Measurements from ENCODE around the gene MTCL1. TPM values are rescaled to one million over a fixed set of nuclear protein-coding genes. Genes with fewer than 3 reads are reported as not detected.

MTCL1 gene
- total and polyA plus RNA-seq, 9 of the 15 experiments (the other 6 are each of a cell fraction or from before 2014, with no cell fraction given): 0.21 to 7.4 (median 3.7) TPM

- FAIRE-seq: no peak
These were observed 141.9 kb downstream of the MTCL1 start for GRCh38 chr18:8847066-8847755.

GRCh38 chr18:8847900-8848299 lies 142.5 kb downstream of the MTCL1 start:
- H3K27me3 ChIP-seq (ENCODE audit: control insufficient read depth in 2 of 2, insufficient read depth in 2 of 2, low read length in 2 of 2): peaks cover 35 to 44% of the 10 kb centered on the region in 2 experiments
- H2AFZ ChIP-seq (ENCODE audit: low read depth, low read length): no peak overlapping the region
- no peak overlapping the region for H3K4me2 ChIP-seq (ENCODE audit: insufficient read depth, low read length)
- H3K36me3 ChIP-seq (ENCODE audit: control insufficient read depth, insufficient read depth, low read length): no peaks in the 10 kb centered on the region
- TF ChIP-seq ZNF668 (CRISPR knock-in tag; IDR thresholded peaks at IDR 0.05) (no peak), SLC30A9 (CRISPR knock-in tag; IDR thresholded peaks at IDR 0.05) (no peak), SP2 (IDR thresholded peaks at IDR 0.05; ENCODE audit: extremely low read depth, low read depth, low read length, poor library complexity, severe bottlenecking) (no peak)
- 4% methylated on average over 5 of the region's 5 CpGs for WGBS (ENCODE audit: insufficient coverage, low coverage, missing lambda C conversion rate)
- in situ Hi-C loops (cut with MboI) (no loop called here), intact Hi-C loops (cut with micrococcal nuclease) (no loop called here)
- no peak for ATAC-seq
- ChIA-PET POLR2A (interaction anchor here (1.0 to 1.3 kb wide), 3 partner anchors 8 to 13 kb away, joined by 3 to 5 read pairs (median 4); no protein-coding TSS in a partner anchor), CTCF (ENCODE audit: low intra/inter-chr PET ratio) (no interaction called here)
- H4K20me1 ChIP-seq (replicated peaks; ENCODE audit: control insufficient read depth, insufficient read depth, low read length): no peaks in the 10 kb centered on the region
- H3K9me1 ChIP-seq (ENCODE audit: control insufficient read depth, insufficient read depth, low read length): no peaks in the 10 kb centered on the region
- FAIRE-seq: no peak
- BruUV-seq (replicated peaks): no TSS peak
- no peak overlapping the region for H3K4me3 ChIP-seq
- no peaks in the 10 kb centered on the region for H3K79me2 ChIP-seq (ENCODE audit: control insufficient read depth, insufficient read depth, low read length)
- DNase-seq (ENCODE audit: extremely low read depth in 1 of 4, low spot score in 3 of 4): no peak
- H3K9ac ChIP-seq (ENCODE audit: insufficient read depth in 1 of 2, low read depth in 2 of 2, low read length in 2 of 2): no peak overlapping the region
- no peaks in the 10 kb centered on the region for H3K9me3 ChIP-seq (replicated peaks; ENCODE audit: control insufficient read depth, insufficient read depth, low read depth, low read length)
- H3K27ac ChIP-seq (ENCODE audit: extremely low read depth, low read depth, low read length): no peak overlapping the region
- H3K4me1 ChIP-seq (replicated peaks in 1 of 2; ENCODE audit: control insufficient read depth in 2 of 2, insufficient read depth in 2 of 2, low read length in 2 of 2): no peaks in the 10 kb centered on the region

More at GRCh38 chr18:8847066-8847755, 141.9 kb downstream of the MTCL1 start:
- ATAC-seq (peak; percentile 39; the same call in 2 of the 3 replicates), DNase-seq (ENCODE audit: extremely low read depth in 1 of 4, low spot score in 3 of 4) (no peak)
- H4K20me1 ChIP-seq (replicated peaks; ENCODE audit: control insufficient read depth, insufficient read depth, low read length): no peaks in the 10 kb centered on the region
- no peak overlapping the region for H3K4me3 ChIP-seq
- no peak overlapping the region for H3K4me2 ChIP-seq (ENCODE audit: insufficient read depth, low read length)
- 1% methylated on average over 6 of the region's 6 CpGs for WGBS (ENCODE audit: insufficient coverage, low coverage, missing lambda C conversion rate)
- in situ Hi-C loops (cut with MboI) (no loop called here), intact Hi-C loops (cut with micrococcal nuclease) (no loop called here)
- no peaks in the 10 kb centered on the region for H3K9me1 ChIP-seq (ENCODE audit: control insufficient read depth, insufficient read depth, low read length)
- no TSS peak for BruUV-seq (replicated peaks)
- no peaks in the 10 kb centered on the region for H3K36me3 ChIP-seq (ENCODE audit: control insufficient read depth, insufficient read depth, low read length)
- TF ChIP-seq NFYB (IDR thresholded peaks at IDR 0.05; ENCODE audit: extremely low read depth, insufficient read length): no peak
- no peak overlapping the region for H2AFZ ChIP-seq (ENCODE audit: low read depth, low read length)
- peaks cover 35 to 51% of the 10 kb centered on the region in 2 experiments for H3K27me3 ChIP-seq (ENCODE audit: control insufficient read depth in 2 of 2, insufficient read depth in 2 of 2, low read length in 2 of 2)
- ChIA-PET POLR2A (interaction anchor here (1.0 kb wide), 1 partner anchor 12 kb away, joined by 5 read pairs; no protein-coding TSS in a partner anchor), CTCF (ENCODE audit: low intra/inter-chr PET ratio) (no interaction called here)
- no peak overlapping the region for H3K27ac ChIP-seq (ENCODE audit: extremely low read depth, low read depth, low read length)
- no peak overlapping the region for H3K9ac ChIP-seq (ENCODE audit: insufficient read depth in 1 of 2, low read depth in 2 of 2, low read length in 2 of 2)
- no peaks in the 10 kb centered on the region for H3K4me1 ChIP-seq (replicated peaks in 1 of 2; ENCODE audit: control insufficient read depth in 2 of 2, insufficient read depth in 2 of 2, low read length in 2 of 2)
- H3K9me3 ChIP-seq (replicated peaks; ENCODE audit: control insufficient read depth, insufficient read depth, low read depth, low read length): no peaks in the 10 kb centered on the region
- no peaks in the 10 kb centered on the region for H3K79me2 ChIP-seq (ENCODE audit: control insufficient read depth, insufficient read depth, low read length)

Data from K562 (cell line).